ENCODE data around the gene CEP85.
A peak's percentile ranks its signal among the peaks of the same experiment; 100 is the strongest.
"Not testable (repeated sequence)": the region's sequence is repeated elsewhere in the genome, so short reads cannot be mapped to it uniquely, and the experiment has no call there.

Gene CEP85

DNA sequence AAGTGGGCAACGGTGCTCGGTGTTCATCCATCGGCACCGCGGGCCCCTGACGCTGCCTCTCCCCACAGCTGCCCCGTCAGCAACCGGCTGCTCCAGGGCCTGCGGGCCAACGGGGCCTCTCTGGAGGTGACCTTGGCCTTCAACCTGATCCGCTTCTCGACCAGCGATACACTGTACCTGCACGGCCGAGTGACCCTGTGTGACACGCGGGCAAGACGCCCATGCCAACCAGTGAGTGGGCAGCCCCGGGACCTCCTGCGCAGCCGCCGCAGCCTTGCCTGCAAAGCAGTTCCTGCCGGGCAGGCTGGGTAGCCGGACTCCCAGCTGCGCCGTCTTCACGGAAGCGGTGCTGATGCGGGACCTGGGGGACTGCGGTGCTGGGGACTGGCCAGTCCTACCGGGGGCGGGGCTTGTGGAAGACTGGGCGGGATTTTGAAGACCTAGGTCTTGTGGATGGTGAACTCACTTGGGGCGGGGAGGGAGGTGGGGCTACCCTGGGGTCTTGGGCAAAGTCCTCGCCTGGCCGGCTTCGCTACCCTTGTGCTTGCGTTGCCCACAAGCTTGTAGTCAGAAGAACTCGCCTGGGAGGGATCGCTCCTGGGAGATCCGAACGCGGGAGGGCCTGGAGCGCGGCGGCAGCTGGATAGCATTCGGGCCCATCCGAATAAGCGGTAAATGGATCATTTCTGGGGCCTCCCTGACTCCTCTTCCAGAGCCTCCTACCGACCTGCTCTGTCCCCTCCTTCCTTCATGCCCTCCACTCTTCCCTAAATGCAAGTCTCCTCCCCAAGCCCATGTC lies 8.8 kb upstream of the CEP85 start:
- DNase-seq (ENCODE audit: low spot score) = peak; percentile 17

DNA sequence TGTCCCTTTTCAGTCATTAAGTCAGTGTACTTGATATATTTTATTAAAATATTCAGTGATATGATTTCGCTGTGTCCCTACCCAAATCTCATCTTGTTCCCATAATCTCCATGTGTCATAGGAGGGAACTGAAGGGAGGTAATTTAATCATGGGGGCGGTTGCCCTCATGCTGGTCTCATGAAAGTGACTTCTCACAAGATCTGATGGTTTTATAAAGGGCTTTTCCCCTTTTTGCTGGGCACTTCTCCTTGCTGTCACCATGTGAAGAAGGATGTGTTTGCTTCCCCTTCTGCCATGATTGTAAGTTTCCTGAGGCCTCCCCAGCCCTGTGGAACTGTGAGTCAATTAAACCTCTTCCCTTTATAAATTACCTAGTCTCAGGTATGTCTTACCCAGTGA lies 3.3 kb upstream of the CEP85 start:
- not testable (repeated sequence) for DNase-seq (ENCODE audit: low spot score)

DNA sequence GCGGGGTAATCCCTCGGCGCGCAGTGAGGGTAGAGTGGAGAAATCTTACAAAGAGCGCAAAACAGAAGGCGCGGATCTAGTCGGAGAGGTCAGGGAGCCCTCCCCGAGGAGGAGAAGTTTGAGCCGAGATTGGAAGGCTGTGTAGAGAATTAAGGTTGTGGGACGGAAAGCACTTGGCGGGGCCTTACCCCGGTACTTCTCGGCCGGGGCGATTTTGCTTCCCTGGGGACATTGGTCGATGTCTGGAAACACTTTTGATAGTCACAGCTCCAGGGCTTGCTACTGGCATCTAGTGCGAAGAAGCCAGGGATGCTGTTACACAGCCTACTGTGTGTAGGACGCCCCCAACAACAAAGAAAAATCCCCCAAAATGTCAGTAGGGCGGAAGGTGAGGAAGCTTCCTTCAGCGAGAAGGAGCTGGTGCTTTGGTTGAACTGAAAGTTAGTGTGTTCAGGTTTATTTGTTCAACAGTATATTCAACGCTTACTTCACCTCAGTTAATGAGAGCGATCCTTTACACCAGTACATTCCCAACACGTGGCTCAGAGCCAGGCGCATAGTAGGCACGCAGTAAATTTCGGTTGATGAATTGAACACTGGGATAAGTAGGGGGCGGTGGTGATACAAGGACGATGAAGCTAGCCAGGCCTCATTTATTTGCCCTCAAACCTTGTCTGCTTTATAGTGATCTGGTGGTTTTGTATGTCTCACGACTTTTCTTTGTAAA lies 807 bp downstream of the CEP85 start:
- peak; percentile 5 for DNase-seq (ENCODE audit: low spot score)

DNA sequence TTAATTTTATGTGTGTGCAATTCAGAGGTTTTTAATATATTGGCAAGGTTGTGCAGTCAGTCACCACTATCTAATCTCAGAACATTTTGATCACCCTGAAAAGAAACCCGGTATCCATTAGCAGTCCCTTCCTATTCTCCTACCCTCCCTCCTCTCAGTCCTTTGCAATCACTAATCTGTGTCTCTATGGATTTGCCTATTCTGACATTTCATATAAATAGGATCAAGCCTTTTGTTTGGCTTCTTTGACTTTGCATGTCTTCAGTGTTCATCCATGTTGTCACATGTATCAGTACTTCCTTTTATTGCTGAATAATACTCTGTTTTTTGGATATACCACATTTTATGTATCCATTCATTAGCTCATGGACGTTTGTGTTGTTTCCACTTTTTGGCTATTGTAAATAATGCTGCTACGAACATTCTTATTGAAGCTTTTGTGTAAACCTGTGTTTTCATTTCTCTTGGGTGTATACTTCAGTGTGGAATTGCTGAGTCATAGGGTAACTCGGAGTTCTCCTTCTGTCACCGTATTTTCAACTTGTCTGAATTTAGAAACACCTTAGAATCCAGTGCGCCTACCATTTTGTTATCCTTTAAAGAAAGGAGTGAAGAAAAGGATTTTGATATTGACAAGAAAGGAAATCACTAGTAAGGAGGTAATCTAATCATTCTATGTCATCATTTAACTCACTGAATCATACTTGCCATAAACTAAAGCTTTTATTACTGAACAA lies 3.4 kb downstream of the CEP85 start:
- DNase-seq (ENCODE audit: low spot score) = no peak

DNA sequence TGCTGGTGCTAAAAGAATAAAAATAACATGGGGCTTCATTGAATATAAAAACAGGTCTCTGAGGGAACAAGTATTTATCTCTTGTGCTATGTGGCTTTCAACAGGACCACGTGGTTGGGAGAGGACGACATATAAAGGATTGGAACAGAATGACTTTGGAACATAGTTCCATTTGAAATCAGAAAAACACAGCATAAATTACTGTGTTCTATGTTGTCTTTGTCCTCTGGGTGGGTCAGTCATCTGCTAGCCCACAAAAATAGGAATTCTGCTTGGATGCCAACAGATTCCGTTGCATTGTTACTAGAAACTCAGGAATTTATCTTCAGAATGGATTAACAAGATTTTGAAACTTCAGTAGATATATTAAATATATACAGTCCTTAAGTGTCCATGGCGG lies 5.9 kb downstream of the CEP85 start:
- no peak for DNase-seq (ENCODE audit: low spot score)

DNA sequence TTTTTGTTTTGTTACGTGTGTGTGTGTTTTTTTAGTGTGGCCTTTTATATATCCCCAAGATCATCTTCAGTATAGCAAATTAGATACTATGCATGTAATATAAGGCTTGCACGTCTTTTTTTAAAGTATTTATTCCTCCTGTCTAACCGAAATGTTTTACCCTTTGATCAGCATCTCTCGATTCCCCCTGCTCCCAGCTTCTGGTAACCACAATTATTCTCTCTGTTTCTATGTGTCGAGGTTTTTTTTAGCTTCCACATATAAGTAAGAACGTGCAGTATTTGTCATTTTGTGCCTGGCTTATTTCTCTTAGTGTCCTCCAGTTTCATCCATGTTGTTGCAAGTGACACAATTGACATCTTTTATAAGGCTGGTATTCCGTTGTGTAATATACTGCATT lies 18.7 kb downstream of the CEP85 start:
- no peak for DNase-seq (ENCODE audit: low spot score)

DNA sequence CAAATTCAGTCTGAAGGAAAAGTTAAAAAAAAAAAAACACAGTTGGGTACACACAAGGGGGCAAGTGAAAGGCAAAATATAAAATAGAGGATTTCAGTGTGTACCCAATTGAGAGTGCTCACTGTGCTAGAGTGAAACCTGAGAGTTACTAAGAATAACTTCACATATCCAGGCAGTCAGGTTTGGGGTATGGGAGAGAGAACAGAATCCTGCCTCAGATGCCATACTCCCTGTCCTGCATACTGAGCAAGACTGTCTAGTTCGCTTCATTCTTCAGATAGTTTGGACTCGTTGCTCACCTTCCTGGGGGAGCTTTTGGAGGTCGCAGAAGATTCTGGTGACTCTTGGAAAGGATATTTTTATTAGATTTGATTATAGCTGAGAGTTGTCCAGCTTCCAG lies 20.4 kb downstream of the CEP85 start:
- DNase-seq (ENCODE audit: low spot score) = no peak

DNA sequence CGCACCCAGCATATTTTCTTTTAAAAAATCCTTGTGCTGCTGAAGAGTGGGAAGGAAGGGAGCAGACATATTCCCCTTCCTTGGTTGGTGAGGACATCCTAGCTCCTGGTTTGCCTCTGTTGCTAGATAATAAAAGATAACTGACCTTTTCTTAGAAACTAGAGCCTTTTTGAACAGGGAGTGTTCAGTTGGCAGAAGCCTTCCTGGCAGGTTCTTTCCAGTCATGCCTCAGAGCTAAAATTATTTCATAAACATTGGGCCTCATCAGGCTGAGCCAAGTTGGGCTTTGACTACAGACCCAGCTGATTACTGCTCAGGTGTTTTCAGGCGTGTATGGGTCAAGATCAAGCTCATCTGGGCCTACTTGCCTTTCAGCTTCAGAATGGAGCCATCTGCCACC lies 23.2 kb downstream of the CEP85 start:
- no peak for DNase-seq (ENCODE audit: low spot score)

DNA sequence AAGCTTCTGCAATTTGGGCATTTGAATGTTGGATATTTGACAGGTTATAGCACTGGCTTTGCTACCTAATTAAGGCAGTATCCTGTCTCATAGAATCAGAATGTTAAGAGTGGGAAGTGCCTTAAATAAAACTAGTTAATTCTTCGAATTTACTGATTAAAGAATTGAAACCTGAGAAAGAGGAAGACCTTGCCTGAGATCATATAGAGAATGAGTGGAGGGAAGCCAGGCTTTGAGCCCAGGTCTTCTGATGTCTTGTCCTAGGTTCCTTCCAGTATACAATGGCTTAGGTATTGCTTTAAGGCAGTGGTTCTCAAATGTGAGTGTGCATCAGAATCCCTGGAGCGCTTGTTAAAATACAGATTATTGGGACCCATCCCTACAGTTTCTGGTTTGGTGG lies 25.0 kb downstream of the CEP85 start:
- DNase-seq (ENCODE audit: low spot score) = no peak

DNA sequence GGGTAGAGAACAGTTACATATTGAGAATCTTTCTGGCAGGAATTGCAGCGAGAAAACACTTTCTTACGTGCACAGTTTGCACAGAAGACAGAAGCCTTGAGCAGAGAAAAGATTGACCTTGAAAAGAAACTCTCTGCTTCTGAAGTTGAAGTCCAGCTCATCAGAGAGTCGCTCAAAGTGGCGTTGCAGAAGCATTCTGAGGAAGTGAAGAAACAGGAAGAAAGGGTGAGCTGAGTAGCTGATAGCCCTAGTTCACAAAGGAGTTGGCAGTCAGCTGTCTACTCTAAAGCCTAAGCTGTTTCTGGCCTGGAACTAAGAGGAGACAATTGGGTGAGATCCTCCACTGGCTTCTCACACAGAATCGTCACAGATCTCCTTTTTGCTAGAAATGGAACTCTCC lies 25.6 kb downstream of the CEP85 start:
- DNase-seq (ENCODE audit: low spot score) = no peak

DNA sequence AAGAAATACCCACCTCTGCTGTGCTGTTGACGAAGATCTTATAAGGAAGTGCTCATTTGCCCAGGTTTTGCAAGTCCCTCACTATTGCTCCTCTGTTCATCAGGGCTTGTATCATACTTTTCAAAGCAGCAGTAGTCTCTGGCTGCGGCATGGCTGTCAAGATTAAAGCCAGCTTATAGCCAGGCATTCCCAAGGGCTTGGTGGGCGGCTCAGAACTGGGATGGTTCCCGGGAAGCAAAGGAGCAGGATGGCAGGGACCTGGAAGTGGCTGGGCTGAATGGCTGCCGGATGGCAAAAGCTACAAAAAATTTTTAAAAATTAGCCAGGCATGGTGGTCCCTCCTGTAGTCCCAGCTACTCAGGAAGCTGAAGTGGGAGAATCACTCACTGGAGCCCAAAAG lies 29.2 kb downstream of the CEP85 start:
- no peak for DNase-seq (ENCODE audit: low spot score)

DNA sequence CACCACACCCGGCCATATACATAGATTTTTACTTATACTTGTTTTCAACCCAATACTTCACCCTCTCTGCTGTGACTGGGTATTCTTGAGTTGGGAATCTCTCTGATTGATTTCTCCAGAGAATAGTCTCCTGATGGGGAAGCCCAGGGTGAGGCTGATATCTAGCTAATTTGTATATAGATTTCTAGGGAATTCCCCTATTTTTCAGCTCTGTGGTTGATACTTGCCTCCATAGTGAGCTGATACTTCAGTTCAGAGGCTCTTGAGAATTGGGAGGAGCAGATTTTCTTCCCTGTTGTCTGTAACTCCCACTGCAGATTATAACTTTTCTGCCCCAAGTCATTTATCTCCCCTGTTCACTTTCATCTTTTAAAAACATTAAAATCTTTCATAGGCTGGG lies 31.4 kb downstream of the CEP85 start:
- DNase-seq (ENCODE audit: low spot score) = no peak

DNA sequence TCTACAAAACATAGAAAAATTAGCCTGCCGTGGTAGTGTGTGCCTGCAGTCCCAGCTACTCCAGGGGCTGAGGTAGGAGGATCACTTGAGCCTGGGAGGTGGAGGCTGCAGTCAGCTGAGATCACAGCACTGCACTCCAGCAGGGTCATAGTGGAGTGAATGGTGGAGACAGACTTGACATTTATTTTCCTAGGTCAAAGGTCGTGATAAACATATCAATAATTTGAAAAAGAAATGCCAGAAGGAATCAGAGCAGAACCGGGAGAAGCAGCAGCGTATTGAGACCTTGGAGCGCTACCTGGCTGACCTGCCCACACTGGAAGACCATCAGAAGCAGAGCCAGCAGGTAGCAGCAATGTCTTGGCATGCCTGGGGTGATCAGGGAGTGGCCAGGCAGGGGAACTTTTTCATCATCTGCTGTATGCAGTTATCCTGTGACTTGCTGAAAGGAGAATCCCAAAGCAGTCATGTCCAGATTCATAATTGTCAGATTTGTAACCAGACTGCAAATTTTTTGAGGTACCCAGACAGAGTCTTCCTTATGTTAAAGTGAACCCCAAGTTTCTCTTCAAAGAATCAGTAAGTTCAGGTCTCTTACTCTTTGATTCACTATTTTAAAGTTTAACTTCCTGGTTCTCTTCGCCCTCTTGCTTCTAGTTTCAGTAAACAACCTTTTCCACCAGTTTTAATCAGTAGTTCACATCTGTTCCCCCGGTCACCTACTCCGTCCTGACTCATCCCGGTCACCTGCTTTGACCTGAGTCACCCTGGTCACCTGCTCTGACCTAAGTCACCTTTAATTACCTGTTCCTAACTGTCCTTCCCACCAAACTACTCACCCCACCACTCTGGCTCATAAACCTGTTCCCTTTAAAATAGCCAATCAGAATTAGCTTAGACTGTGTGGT lies 34.5 kb downstream of the CEP85 start:
- DNase-seq (ENCODE audit: low spot score) = no peak

DNA sequence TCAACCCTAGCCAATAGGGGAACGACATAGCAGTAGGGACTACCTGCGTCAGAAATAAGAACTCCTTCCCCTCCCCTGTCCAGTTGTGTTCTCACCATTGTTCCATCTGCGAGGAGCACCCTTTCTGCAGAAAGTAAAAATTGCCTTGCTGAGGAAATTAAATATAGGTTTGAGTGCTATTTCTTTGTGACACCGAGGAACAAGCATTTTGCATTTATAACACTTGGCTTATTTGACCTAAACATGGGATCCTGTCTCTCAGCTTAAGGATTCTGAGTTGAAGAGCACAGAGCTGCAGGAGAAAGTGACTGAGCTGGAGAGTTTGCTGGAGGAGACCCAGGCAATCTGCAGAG lies 35.2 kb downstream of the CEP85 start:
- no peak for DNase-seq (ENCODE audit: low spot score)

DNA sequence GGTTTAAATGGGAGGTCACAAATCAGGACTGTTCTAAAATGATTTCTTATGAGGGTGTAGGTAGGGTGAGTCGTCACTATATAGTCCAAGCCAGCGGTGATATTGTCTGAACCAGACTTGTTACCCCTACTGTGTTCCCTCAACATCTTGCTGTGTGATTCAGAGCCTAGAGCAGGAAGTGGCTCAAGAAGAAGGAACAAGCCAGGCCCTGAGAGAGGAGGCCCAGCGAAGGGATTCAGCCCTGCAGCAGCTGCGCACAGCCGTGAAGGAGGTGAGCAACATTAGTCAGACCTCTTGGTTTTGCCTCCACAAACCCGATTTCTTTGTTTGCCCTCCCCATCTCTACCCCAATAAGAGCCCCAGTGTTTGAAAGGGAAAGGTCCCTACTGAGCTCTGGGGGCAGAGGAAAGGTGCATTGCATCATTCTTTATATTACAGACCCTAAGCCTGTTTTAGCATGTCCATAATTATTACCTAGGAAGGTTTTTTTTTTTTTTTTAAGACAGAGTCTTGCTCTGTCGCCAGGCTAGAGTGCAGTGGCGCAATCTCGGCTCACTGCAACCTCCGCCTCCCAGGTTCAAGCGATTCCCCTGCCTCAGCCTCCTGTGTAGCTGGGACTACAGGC lies 40.9 kb downstream of the CEP85 start:
- DNase-seq (ENCODE audit: low spot score) = no peak

DNA sequence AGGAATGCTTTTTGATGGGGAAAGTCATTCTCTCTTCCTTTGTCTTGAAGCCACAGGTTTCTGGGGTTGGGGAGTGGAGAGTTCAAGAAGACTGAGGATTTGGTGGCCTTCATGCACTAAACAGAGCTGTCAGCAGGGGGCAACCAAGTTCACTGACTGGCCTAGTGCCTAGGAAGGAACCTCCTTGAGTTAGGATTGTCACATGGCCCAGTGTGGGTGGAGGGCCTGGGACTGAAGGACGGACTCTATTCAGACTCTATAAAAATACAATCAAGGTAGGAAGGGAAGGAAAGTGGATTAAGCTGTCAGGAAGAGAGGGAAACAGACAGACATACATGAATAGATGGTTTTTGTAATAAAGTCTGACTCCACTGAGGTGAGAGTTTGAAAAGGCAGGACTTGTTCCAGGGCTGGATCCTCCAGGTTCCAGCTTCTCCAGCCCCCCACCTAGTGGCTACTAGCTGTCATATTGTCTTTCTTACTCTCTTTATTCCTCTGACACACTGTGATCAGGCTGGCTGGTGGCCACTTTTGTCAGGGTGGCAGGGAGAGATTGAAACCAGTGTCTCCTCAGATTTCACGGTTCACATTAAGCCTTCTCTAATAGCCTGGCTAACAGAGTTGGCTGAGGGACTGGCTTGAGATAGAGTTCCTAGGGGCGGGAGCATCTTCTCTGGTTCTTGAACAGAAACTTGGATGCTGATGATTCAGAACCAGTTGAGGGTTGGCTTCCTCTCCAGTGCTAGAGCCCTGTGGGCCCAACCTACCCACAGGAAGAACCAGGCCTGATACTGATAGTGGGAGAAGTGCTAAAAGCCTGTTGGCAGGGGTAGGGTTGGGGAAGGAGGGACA lies 41.8 kb downstream of the CEP85 start:
- peak; percentile 82 for DNase-seq (ENCODE audit: low spot score)

DNA sequence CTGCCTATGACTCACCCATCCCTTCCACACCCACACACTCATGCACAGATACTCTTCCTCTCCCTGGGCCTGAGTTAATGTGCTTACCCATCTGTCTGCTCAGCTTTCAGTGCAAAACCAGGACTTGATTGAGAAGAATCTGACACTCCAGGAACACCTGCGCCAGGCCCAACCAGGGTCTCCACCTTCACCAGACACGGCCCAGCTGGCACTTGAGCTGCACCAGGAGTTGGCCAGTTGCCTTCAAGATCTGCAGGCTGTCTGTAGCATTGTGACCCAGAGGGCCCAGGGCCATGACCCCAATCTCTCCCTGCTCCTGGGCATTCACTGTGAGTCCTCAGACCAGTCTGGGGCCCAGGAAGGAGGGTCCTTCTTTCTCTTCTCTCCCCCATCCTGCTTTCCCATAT lies 42.4 kb downstream of the CEP85 start:
- DNase-seq (ENCODE audit: low spot score) = no peak

DNA sequence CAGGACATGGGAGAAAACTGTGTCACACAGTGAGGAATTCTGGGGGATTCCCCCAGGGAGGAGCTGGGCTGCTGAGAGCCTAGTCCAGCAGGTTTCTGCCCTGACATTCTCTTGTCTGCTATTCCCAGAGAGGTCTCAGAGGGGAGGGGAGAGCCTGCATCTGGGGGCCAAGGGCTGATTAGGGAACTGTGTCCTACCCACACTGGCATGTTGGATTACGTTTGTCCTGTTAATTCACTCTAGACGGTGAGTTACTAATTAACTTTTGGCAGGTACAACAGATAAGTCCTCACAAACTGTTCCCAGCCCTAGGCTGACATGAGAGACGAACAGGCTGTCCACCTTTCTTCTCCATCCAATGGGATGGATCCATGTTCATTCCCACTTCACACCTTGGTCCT lies 43.3 kb downstream of the CEP85 start:
- no peak for DNase-seq (ENCODE audit: low spot score)

DNA sequence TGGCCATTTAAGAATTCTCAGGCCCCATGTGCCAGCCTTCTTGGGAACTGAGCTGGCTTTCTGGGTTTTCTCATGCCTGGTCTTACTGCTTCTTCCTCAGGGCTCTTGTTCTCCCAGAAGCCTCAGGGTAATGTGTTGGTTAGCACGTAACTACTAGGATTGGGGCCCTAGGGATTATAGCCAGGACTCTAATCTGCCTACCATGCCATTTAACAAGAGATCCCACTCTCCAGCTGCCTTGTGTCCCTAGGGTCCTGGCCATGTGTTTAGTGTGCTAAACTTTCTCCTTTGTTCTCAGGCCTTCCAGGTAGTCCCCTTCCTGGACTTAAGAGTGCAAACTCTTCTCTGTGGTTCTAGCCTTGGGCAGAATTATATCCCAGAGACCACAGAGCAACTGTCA lies 43.7 kb downstream of the CEP85 start:
- DNase-seq (ENCODE audit: low spot score) = no peak

DNA sequence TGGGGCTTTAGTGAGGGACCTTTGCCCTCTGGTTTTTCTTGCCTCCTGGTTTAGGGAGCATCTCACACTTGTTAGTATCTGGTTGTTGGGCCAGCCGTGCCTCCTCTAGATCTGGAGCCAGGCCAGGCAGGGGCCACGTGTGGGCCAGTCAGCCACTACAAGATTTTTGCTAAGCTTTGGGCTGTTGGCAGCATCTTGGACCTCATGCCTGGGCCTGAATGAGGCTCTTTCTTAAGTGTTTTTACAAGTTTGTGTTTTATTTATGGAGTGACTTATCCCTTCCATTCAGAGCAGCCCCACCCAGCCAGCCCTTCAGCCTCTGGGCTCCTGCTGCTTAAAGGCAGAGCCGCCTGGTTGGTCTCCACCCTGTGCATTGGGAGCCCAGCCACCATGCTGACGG lies 44.3 kb downstream of the CEP85 start:
- no peak for DNase-seq (ENCODE audit: low spot score)

All from kidney capillary endothelial cell (primary cell).